Smooth muscle cell (in vitro differentiated cells): ENCODE results near the gene TTLL7. TPM values are rescaled to one million over a fixed set of nuclear protein-coding genes. Genes with fewer than 3 reads are reported as not detected.

Experiments used
- DNase-seq: peaks from one replicate; lab custom pipeline; 2025; ENCODE audit not compliant: unreplicated experiment; lab: John Stamatoyannopoulos, UW
- H2AFZ ChIP-seq: fragments of 200-600 bp; sonication (generic); 2 replicates; pipeline ENCODE4 v1.6.0; 2016; ENCODE audit warnings: antibody characterized with exemption, low read depth, mild to moderate bottlenecking
- H3F3A ChIP-seq: fragments of 200-600 bp; sonication (generic); 2 replicates; pipeline ENCODE4 v1.6.0; 2017; ENCODE audit warnings: antibody characterized with exemption, low read depth
- H3K27ac ChIP-seq: fragments of 200-600 bp; sonication (generic); 2 replicates; pipeline ENCODE4 v1.5.1; 2016; ENCODE audit warnings: low read depth, mild to moderate bottlenecking
- H3K27me3 ChIP-seq: fragments of 200-600 bp; sonication (generic); 2 replicates; pipeline ENCODE4 v1.6.1; 2016; ENCODE audit warnings: low read depth, mild to moderate bottlenecking
- H3K36me3 ChIP-seq: fragments of 200-600 bp; sonication (generic); 2 replicates; pipeline ENCODE4 v1.5.1; 2016; ENCODE audit warnings: low read depth
- H3K4me1 ChIP-seq: fragments of 200-600 bp; sonication (generic); 2 replicates; pipeline ENCODE4 v1.5.1; 2016; ENCODE audit warnings: low read depth
- H3K4me2 ChIP-seq: fragments of 200-600 bp; sonication (generic); 2 replicates; pipeline ENCODE4 v1.6.0; 2016; ENCODE audit warnings: mild to moderate bottlenecking
- H3K4me3 ChIP-seq: fragments of 200-600 bp; sonication (generic); 2 replicates; pipeline ENCODE4 v1.5.1; 2016; ENCODE audit warnings: mild to moderate bottlenecking
- H3K79me2 ChIP-seq: fragments of 200-600 bp; sonication (generic); 2 replicates; pipeline ENCODE4 v1.6.0; 2016; ENCODE audit warnings: low read depth, mild to moderate bottlenecking
- H3K9ac ChIP-seq: fragments of 200-600 bp; sonication (generic); 2 replicates; pipeline ENCODE4 v1.6.0; 2016; ENCODE audit warnings: low read depth
- H3K9me3 ChIP-seq: fragments of 200-600 bp; sonication (generic); replicated peaks from 2 replicates; pipeline ENCODE4 v1.5.1; 2016; ENCODE audit warnings: low read depth
- H4K20me1 ChIP-seq: fragments of 200-600 bp; sonication (generic); 2 replicates; pipeline ENCODE4 v1.6.0; 2016; ENCODE audit warnings: low read depth
- WGBS: methylation state at CpG from one replicate; pipeline ENCODE4 v1.1.7; 2016; ENCODE audit warnings: low lambda C conversion rate; 5-methylcytosine and 5-hydroxymethylcytosine counted together
- polyA plus RNA-seq: library from polyadenylated mRNA; unstranded; fragments of >200 nt; fragmentation: Nextera tagmentation; extraction: Ambion mirVana; gene quantifications from 2 replicates; pipeline ENCODE4 v1.2.1, GENCODE V29; 2016
- total RNA-seq: library from RNA; depleted of rRNA; stranded (reverse); fragments of >200 nt; gene quantifications from 2 replicates; pipeline ENCODE4 v1.2.3, GENCODE V29; 2014
- TF ChIP-seq, protein P1 (sequence below): fragments of 200-600 bp; sonication (generic); IDR thresholded peaks from 2 replicates; pipeline ENCODE4 v1.5.1; 2017; ENCODE audit warnings: borderline replicate concordance, mild to moderate bottlenecking, antibody characterized with exemption; ENCODE audit not compliant: insufficient read depth, poor library complexity, severe bottlenecking

TTLL7 gene
- total and polyA plus RNA-seq, 2 experiments from 2014 or later: 4.8 to 6.3 TPM

DNA sequence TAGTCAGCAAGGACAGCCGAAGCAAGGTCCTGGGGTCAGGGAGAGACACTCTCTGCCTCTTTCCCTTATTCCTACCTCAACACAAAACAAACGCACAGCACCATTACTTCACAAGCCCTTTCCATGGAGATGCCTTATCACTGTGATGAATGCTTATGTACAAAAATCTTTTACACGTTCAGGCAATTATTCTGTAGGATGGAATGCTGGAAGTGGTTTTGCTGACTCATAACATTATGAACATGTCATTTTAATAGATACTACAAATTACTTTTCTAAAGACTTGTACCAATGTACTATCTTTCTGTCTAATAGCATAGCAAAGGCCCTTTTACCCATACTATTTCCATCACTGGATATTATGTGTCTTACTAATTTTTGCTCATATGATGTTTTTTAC, 98.4 kb downstream of the TTLL7 start:
- DNase-seq: no peak

DNA sequence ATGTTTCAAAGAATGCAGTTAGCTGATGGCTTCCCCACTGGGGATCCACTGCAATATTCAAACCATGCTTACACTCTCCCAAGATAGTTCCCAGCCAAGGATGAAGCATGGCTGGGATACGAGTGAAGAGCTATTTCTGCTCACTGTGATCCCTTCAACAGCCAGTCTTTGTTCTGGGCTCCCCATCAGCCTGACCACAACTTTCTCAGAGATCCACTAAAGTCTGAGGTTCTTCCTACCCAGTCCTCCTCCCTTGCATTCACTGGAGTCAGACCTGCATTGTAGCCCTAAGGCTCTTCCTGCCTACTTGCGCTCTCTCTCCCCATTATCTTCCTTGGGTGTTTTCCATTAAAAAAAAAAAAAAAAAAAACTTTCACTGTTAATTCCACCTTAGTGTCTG, 101.4 kb downstream of the TTLL7 start:
- 55% methylated on average over 2 of the region's 2 CpGs for WGBS
- H3K4me1 ChIP-seq: no peaks in the 10 kb centered on the region

More for the DNA sequence above, 98.4 kb downstream of the TTLL7 start:
- Histone ChIP-seq H3K36me3 (no peaks in the 10 kb centered on the region), H3F3A (no peaks in the 10 kb centered on the region), H2AFZ (no peak overlapping the region), H3K9ac (no peak overlapping the region), H4K20me1 (no peaks in the 10 kb centered on the region), H3K4me1 (no peaks in the 10 kb centered on the region), H3K4me2 (peak overlapping the region; percentile 34), H3K9me3 (no peaks in the 10 kb centered on the region), H3K79me2 (no peaks in the 10 kb centered on the region), H3K27me3 (no peaks in the 10 kb centered on the region), H3K4me3 (no peak overlapping the region), H3K27ac (no peak overlapping the region)
- TF ChIP-seq, protein P1, sequence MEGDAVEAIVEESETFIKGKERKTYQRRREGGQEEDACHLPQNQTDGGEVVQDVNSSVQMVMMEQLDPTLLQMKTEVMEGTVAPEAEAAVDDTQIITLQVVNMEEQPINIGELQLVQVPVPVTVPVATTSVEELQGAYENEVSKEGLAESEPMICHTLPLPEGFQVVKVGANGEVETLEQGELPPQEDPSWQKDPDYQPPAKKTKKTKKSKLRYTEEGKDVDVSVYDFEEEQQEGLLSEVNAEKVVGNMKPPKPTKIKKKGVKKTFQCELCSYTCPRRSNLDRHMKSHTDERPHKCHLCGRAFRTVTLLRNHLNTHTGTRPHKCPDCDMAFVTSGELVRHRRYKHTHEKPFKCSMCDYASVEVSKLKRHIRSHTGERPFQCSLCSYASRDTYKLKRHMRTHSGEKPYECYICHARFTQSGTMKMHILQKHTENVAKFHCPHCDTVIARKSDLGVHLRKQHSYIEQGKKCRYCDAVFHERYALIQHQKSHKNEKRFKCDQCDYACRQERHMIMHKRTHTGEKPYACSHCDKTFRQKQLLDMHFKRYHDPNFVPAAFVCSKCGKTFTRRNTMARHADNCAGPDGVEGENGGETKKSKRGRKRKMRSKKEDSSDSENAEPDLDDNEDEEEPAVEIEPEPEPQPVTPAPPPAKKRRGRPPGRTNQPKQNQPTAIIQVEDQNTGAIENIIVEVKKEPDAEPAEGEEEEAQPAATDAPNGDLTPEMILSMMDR: no peak
- 68% methylated on average over 3 of the region's 3 CpGs for WGBS

DNA sequence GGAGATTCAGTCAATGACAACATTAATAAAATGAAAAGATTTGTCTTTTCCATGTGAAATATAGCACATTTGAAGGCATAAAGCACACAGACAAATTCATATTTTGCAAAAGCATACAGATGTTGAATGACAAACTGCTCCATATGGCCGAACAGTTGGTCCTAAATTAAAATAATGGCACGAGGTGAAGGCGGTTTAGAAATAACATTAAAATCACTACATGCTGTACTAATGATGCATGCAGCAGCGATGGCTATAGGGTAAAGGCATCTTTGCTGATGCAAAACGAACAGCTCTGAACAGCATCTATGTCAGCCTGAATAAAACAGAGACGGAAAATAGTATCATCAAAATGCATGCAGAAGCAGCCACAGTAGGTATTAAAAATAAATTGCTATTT, 102.6 kb downstream of the TTLL7 start:
- no peaks in the 10 kb centered on the region for H3K36me3 ChIP-seq
- H3K9ac ChIP-seq: no peak overlapping the region
- H2AFZ ChIP-seq: no peak overlapping the region
- H3K79me2 ChIP-seq: no peaks in the 10 kb centered on the region
- no peak overlapping the region for H3K4me2 ChIP-seq
- TF ChIP-seq, protein P1: no peak
- H3K9me3 ChIP-seq: no peaks in the 10 kb centered on the region
- WGBS: 93% methylated on average over 6 of the region's 6 CpGs
- H3K4me3 ChIP-seq: no peak overlapping the region
- H3F3A ChIP-seq: no peaks in the 10 kb centered on the region
- no peaks in the 10 kb centered on the region for H4K20me1 ChIP-seq
- H3K4me1 ChIP-seq: no peaks in the 10 kb centered on the region
- DNase-seq: no peak
- no peak overlapping the region for H3K27ac ChIP-seq
- no peaks in the 10 kb centered on the region for H3K27me3 ChIP-seq

More for the DNA sequence above, 101.4 kb downstream of the TTLL7 start:
- no peak overlapping the region for H2AFZ ChIP-seq
- H3K9me3 ChIP-seq: no peaks in the 10 kb centered on the region
- H3K27me3 ChIP-seq: no peaks in the 10 kb centered on the region
- no peak overlapping the region for H3K27ac ChIP-seq
- H3K9ac ChIP-seq: no peak overlapping the region
- H3F3A ChIP-seq: no peaks in the 10 kb centered on the region
- H4K20me1 ChIP-seq: no peaks in the 10 kb centered on the region
- H3K4me2 ChIP-seq: no peak overlapping the region
- TF ChIP-seq, protein P1: no peak
- H3K36me3 ChIP-seq: no peaks in the 10 kb centered on the region
- DNase-seq: no peak
- no peak overlapping the region for H3K4me3 ChIP-seq
- no peaks in the 10 kb centered on the region for H3K79me2 ChIP-seq

DNA sequence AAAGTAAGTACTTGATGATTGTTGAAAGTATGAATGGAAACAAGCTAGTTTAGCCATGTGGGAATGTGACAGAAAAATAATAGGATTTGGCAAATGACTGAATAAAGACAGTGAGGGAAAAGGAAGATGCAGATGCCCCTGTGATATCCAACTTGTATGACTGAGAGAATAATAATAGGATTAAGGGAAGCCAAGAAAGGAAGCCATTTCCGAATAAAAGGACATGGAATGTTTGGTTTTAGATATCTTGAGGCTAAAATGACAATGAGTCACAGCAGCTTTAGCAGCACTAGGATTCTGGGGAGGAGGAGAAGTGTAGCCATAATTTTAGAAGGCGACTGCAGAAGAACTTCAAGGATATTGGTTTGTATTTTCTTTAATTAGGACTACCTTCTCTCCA, 109.2 kb downstream of the TTLL7 start:
- no peaks in the 10 kb centered on the region for H3F3A ChIP-seq
- peak overlapping the region; percentile 1 for H3K4me2 ChIP-seq
- no peak overlapping the region for H3K27ac ChIP-seq
- no peaks in the 10 kb centered on the region for H4K20me1 ChIP-seq
- H3K27me3 ChIP-seq: no peaks in the 10 kb centered on the region
- no peaks in the 10 kb centered on the region for H3K79me2 ChIP-seq
- TF ChIP-seq, protein P1: no peak
- peaks cover 8% of the 10 kb centered on the region for H3K4me1 ChIP-seq
- H3K9ac ChIP-seq: no peak overlapping the region
- H3K9me3 ChIP-seq: no peaks in the 10 kb centered on the region
- H3K36me3 ChIP-seq: no peaks in the 10 kb centered on the region
- DNase-seq: no peak
- 37% methylated on average over 2 of the region's 2 CpGs for WGBS
- no peak overlapping the region for H3K4me3 ChIP-seq
- H2AFZ ChIP-seq: no peak overlapping the region
